ENCODE data around the gene SNAI3.

Gene SNAI3

DNA sequence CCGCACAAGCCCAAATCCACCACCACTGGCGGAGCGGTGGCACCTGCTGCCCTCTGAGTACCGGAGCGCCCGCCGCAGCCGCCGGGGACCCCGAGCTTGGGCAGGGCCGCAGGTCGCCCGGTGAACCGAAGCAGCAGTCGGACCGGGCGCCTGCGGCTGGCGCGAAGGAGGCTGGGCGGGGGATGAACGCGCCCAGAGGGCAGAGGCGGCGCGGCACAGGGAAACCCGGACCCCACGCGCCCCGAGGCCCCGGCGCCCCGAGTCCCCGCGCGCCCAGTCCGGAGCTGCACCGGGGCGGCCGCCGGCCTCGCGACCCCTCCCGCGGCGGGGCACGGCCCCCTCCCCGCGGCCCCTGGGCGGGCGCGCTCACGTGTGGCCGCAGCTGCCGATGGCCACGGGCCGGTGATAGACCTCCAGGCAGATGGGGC, 19.5 kb upstream of the SNAI3 start:
- DNase-seq (ENCODE audit: low read depth in 2 of 2), result no peak

DNA sequence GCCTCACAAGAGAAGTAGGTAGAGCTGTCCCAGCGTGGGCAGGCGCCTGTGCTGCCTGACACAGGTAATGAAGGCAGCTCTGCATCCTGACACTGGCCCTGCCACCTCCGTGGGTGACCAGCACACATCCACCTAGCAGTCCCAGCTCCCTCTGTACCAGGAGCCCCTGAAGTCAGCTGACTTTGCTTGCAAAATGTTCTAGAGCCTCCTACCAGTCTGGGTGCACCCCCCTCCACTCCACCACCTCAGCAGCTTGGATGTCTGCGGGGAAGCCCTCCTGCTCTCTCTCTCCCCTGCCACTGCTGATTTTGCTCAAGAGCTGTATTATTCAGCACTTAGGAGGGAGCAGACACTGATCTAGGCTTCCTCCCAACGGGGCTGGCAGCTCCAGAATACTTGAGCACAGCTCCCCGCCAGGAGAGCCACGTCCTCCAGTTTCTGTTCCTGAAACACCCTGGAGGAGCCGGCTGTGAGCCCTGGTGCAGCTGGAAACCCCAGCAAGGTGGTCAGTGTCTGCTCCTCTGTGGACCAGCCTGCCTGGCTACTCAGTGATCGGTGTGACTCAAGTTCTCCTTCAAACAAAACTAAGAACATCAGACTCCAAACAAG, 18.9 kb upstream of the SNAI3 start:
- no peak for DNase-seq (ENCODE audit: low read depth in 2 of 2)

DNA sequence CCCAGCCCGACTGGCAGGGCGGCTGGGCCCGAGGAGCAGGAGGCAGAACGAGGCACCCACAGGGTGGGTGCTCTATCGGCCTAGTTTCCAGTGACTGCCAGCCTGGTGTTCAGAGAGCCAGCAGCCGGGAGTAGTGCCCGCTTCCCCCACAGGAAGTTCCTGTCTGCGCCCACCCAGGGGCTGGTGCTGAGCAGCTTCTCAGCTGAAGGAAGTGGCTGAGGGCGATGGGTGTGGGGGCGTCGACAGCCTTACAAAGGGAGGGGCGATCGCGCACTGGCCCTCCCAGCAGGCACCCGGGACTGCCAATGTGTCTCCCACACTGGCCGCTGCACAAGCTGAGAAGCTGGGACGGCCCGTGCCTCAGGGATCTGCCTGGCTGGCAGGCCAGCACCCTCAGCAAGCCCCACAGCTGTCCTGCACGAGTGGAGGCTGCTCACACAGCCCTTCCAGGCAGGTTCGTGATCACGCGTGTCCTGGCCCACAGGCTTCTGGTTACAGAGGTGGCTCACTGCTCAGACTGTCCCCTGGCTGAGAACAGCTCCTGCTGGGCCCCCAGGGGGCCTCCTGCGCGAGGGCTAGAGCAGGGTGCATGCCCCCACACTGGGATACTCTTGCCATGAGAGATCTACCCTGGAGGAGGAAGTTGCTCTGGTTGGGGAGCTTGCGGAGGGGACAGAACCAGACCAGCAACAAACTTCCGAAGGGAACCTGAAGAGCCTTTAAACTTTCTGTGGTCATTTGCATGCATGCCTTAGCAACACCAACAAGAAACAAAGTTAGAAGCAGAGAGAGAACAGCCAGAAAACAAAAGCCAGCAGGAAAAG, 17.4 kb upstream of the SNAI3 start:
- peak; percentile 53 to 57 for DNase-seq (ENCODE audit: low read depth in 2 of 2)

DNA sequence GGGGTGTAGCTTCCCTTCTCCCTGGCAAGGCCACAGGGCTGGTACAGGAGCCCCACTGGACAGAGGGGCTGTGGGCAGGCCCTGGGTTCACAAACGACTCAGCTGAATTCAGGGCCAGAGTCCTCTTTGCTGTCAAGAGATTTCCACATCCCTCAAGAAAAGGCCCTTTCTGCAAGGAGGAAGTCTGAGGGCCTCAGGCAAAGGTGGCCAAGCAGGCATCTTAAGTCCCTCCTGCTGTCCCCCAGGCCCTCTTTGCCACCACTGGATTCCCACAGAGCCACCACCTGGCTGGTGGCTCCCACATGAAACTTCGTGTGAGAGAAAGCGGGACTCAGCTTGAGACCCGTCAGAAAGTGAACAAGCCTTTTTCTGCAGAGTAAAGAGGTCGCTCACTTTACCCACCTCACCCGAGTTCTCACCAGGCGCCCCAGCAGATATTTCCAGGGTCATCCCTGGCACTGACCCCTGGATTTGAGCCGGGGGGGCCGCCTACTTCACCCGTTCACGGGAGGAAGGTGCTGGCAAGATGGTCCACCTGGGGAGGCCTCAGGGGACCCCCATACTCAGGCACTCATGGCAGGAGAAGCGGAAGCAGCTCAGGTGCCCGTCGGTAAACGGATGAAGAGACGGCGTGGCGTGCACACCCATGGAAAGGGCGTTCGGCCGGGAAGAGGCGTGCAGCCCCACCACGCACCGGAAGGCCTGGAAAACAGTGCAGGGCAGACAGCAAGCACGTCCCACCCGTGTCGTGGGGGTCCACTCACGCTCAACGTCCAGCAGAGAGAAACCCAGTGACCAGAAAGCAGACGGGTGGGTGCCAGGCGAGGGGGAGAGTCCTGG, 16.3 kb upstream of the SNAI3 start:
- DNase-seq (ENCODE audit: low read depth in 2 of 2), result no peak

DNA sequence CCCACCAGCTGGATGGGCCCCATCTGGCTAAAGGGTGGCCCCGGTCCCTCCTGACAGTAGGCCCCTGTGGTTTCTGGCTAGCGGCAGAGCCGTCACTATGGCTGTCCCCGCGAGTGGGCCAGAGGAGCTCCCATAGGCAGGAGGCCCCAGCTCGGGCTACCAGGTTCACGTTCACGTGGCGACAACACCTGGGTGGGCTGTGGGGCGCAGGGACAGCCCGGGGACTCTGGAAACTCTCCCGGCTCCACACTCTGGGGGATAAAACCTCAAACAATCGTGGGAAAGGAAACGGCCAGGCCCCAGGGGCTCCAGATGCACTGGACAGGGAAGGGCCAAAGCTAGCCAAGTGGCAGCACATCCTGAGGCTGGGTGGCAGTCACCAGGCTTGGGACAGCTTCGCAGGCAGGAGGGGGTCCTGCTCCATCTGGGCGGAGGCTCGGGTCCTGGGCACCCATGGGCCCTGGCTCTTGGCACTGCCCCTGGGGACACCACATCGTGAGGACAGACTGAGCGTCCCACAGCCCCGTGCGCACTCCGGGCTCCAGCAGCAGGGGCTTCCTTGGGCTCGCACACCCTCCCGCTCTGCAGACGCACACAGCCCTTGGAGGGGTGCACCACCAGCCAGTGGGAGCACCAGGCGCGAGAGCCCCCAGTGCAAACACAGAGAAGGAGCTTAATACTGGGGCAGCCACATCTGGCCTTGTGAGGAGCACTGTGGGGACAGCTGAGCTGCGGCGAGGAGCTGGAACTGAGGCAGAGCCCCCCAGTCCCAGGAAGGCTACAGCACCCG, 15.5 kb upstream of the SNAI3 start:
- no peak for DNase-seq (ENCODE audit: low read depth in 2 of 2)

DNA sequence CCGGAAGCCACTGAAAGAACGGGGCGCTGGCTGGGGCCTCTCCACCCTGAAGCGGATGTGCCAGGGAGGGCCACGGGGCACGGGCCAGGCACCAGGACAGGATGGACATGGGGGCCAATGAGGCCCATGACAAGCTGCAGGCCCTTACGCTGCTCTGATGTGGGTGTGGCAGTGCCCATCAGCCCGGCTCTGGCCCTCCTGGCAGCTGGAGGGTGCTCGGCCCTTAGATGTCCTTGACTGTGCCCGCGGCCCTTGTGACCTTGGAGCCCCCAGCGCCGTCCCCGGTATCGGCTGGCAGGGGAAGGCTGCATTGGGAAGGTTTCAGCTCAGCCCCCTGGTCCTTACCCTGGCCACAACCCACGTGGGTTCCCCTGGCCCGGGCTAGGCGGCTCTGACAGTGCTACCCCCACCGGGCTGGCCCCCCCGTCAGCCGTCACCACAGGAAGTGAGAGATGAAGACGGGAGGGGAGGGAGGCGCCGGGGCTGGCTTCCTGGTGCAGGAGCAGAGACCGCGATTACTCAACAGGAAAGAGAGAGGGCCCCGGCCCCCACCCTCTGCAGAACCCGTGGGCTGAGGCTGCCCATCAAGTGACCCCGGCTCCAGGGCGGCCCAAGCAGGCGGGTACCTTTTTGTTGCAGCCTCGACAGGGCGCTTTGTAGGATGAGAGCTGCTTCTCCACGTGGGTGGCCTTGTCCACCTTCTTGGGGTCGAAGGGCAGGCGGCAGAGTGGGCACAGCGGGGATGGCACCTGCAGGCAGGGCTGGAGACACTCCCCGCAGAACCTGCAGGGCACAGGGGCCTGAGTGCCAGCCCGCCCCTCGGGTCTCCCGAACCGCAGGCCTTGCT, 14.6 kb upstream of the SNAI3 start:
- peak; percentile 93 to 94 for DNase-seq (ENCODE audit: low read depth in 2 of 2)

DNA sequence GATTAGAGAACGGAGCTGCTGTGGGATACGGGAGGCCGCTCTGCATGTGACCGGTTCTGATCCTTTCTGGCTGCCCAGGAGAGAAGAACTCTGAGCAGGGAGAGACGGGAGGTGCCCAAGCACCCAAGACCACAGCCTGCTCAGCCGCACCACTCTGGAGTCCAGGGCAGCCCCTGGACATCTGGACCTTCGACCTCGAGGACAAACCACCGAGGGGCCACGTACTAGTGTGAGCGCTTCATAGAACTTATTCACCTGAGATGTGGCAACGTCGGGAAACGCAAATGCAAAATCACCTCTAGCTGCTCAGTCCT, 14.0 kb upstream of the SNAI3 start:
- no peak for DNase-seq (ENCODE audit: low read depth in 2 of 2)

DNA sequence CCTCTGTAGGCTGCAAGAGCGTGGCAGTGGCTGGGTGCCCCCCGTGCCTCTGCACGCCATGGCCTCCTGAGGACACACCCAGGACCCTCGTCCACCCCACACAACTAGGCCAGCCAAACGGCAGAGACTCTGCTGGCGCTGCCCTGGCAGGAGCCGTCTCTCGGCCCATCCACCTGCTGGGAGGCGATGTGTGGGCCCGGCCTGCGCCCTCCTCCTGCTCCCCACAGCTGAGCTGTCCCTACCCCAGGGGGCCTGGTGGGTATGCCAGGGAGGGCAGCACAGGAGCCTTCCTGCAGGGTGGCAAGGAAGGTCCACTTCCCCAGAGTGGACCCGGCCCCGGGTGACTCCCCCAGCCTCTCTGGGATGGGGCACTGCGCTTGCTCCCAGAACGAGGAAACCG, 12.9 kb upstream of the SNAI3 start:
- DNase-seq (ENCODE audit: low read depth in 2 of 2), result no peak

DNA sequence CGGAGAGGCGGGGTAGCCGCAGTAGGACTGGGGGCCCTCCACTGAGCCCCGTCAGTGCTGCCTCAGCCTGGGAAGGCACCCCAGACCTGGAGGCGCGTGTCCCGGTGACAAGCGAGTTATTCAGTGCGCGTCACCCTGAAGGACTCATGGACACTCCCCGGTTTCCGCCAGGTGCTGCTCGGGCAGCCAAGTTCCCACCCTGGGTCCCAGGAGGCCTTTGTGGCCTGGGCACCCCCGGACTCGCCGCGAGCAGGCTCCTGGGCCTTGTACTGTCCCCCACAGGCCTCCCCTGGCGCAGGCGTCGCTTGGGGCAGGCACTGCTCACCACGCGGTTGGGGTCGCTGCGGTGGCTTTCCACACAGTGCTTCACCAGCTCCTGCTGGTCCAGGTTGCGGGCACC, 12.3 kb upstream of the SNAI3 start:
- DNase-seq (ENCODE audit: low read depth in 2 of 2), result no peak

DNA sequence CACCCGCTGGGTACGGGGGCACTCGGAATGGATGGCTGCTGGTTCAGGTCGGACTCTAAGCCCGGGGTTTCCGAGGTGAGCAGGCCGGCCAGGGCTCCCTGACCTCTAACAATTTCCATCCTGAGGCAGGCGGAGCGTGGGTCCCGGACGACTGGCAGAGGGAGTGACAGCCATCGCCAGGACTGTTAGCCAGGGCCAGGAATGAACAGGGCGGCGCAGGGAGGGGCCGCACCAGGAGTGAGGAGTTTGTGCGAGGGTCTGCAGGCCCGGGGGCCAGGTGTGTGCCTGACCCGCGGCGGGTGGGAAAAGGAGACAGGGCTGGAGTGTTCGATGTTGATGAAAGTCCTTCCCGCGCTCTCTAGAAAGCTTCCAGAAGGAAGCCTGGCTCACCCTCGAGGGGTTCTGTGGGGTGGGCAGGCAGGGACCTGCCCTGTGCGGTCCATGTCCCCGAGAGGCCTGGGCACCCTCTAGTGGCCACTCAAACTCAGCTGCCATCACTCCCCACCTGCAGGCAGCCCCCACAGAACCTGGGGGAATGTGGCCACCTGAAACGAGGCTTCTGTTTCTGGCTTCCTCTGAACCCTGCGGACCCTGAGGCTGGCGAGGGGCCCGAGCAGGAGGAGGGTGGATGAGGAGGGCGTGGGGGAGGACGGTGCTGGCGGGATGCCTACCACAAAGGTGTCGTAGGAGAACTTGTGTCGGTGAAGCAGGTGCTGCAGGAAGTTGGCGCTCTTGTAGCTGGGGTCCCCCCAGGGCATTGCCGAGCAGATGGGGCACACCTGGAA, 11.7 kb upstream of the SNAI3 start:
- DNase-seq (ENCODE audit: low read depth in 2 of 2), result no peak

DNA sequence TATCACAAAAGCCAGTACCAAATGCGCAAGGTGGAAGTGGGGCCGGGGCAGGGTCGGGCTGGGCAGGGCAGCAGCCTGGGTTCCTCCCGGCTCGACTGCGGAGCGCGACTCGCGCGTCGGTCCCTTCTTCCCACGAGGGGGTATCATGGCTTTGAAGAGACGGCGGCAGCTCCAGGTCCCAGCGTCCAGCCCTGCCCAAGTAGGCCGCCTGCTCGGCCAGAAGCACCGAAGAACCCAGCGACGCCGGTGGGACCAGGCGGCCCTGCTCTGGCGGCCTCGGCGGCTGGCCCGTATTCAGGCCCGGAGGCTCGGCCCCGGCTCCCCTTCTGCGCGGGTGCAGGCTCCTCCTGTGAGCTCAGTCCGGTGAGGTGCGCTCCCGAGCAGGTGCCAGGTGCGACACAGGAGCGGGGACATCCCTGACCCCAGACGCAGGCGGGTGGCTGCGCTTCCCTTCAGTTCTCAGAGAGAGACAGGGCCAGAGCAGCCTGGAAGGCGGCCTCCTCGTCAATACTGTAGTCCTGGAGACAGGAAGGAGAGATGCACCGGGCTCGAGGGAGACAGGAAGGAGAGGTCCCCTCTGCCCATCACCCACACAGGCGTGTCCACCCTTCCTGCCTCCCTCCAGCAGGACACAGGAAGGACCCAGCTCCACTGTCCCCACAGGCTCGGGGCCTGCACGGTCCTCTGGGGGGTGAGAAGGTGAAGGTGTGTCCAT, 11.0 kb upstream of the SNAI3 start:
- DNase-seq (ENCODE audit: low read depth in 2 of 2), result no peak

DNA sequence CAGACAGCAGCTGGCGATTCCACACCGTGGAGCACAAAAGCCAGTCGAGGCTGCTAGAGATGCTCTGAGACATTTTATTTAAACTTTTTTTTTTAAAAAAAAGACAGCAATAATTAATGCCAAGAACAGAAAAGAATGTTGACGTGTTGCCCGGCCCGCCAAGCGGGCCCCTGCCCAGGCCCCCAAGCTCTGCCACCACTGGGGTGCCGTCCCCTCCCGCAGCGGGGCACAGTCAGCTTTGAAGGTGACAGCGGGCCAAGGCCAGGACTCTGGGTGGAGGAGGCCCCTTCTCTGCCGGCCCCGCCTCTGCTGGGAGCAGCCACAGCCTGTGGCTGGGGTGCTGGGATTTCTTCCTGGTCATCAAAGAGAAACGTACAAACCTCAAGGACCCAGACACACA, 10.1 kb upstream of the SNAI3 start:
- DNase-seq (ENCODE audit: low read depth in 2 of 2), result no peak

DNA sequence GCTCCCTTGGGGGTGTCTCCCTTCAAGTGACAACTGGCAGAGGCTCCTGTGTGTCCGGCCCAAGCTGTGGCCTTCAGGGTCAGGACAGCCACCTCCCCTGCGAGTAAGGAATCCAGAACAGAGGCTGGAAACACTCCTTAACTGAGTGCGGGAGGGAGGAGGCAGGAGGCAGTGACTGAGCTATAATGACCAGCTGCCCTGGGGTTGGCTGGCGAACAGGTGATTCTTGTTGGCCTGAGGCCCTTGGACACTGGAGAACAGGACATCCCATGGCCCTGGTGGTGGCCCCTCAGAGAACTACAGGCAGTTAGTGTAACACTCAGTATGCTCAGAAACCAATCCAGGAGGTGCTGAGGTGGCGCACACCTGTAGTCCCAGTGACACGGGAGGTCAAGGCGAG, 9.4 kb upstream of the SNAI3 start:
- DNase-seq (ENCODE audit: low read depth in 2 of 2), result no peak

DNA sequence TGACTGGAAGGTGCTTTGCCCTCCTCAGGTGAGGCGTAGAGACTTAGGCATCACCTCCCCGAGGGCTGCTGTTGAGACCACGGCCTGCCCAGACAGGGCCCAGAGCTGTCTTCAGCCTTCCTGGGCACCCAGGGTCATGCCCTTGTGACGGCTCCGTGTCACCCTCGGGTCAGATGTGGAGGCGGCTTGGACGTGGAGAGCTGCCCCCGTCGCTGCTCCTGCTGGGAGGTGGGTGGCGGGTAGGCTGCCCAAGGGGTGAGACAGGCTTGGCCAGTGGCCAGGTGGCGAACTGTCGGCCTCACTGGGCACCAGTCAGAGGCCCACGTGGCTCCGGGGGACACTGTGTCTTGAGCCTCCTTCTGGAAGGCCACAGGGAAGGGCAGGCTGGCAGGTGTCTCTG, 8.9 kb upstream of the SNAI3 start:
- DNase-seq (ENCODE audit: low read depth in 2 of 2), result no peak

DNA sequence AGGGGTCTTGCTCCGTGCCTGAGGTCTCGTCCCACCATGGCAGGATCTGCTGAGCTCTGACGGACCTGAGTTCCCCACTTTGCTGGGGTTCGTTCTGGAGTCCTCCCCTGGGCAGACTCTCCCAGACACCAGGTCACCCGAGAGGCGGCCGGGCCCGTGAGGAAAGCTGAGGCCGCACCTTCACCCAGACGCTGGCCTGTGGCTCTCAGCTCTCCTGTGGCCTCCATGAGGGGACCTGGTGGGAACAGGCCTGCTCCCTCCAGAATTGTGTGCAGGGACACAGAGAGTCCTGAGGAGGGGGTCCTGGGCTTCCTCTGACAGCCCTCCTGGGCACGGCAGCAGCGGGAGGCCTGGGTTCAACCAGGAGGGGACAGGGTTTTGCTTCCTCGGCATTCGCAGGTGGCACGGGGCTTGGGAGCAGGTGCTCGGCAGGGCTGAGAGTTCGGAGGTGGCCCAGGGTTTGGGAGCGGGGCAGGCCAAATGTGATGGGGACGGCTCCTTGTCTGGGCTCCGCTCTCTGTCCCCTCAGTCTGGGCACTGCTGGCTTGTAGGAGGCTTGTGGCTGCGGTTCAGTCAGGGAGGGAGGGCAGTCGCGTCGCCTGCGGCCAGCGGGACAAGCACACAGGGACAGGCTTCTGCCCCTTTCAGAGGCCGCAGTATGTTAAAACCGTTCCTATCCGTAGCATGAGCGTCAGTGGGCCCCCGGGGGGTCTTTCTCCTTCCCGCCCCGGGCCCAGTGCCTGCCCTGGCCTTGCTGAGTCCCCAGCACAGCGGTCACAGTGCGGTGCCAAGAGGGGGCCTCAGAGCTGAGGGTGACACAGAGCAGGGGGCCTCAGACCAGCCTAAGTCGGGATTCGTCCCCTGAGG, 8.1 kb upstream of the SNAI3 start:
- no peak for DNase-seq (ENCODE audit: low read depth in 2 of 2)

DNA sequence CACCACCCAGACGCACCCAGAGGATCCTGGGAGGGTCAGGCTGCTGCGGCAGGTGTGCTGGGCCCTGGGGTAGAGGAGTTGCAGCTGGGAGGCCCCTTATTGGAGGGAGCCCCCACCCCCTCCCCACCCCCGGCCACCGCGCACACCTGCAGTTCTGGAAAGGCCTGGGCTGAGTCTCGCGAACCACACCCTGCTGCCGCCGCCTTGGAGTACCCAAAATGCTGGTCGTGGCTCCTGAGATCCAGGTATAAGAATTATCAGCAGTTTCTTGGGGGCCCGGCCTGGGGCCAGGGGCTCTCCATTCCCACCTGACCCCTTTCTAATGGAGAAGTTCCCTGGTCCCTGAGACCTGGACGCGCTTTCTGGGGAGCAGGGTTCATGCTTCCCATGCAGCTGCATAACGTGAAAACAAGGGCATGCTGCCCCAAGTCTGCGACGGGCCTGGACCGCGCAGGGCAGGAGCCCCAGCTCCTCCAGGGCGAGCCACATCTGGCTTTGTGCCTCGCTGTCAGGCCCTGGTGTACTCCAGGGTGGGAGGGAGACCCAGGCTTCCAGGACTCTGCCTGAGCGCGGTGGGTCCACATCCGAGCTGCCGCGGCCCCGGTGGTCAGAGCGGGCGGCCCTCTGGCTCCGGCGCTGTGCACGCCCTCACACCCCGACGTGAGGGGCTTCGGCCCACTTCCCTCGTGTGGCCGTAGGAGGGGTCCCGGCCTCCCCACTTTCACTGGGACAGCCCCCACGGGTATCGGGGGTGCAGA, 7.3 kb upstream of the SNAI3 start:
- no peak for DNase-seq (ENCODE audit: low read depth in 2 of 2)

DNA sequence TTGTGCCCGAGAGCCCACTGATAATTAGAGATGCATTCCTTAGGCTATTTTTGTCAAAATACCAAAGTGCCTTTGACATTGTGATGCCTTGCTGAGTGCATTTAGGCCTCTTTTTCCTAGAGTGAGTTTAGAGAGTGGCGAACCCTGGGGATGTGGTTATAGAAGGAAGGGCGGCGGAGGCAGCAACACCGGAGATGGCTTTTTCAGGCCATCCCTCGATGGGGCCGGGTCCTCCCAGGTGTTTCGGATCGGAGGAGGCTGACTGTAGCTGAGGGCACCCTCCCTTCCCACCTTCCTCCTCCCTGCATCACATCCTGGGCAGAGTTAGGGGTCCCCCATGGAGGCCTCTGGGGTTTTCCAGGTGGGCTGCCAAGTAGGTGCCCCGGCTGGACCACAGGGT, 6.6 kb upstream of the SNAI3 start:
- no peak for DNase-seq (ENCODE audit: low read depth in 2 of 2)

Measured in activated CD4-positive, alpha-beta T cell treated with anti-CD3 and anti-CD28 coated beads for 24 hours (primary cell).